ENCODE results near the gene UBQLNL.

UBQLNL gene

GRCh38 chr11:5516599-5516998 lies at the start of gene UBQLNL:
Gene UBQLNL (minus strand): TSS chr11:5516699. CDS start chr11:5516441, 258 bp downstream.
- DNase-seq, result no peak

- DNase-seq, result no peak
These were observed 47.9 kb upstream of the UBQLNL start for GRCh38 chr11:5564259-5565019.

- DNase-seq, result no peak
These were observed 41.3 kb upstream of the UBQLNL start for GRCh38 chr11:5557751-5558150.

- DNase-seq, result no peak
These were observed 40.2 kb upstream of the UBQLNL start for GRCh38 chr11:5556596-5557188.

- no peak for DNase-seq
These were observed 36.8 kb upstream of the UBQLNL start for GRCh38 chr11:5553343-5553742.

GRCh38 chr11:5550440-5551095 lies 34.1 kb upstream of the UBQLNL start:
- DNase-seq, result no peak

GRCh38 chr11:5548440-5548839 lies 31.9 kb upstream of the UBQLNL start, which contains the start of gene OR52H1:
Gene OR52H1 (minus strand): TSS chr11:5548540. CDS start chr11:5545505, 3,035 bp downstream.
- DNase-seq, result no peak

GRCh38 chr11:5547982-5548381 lies 31.5 kb upstream of the UBQLNL start:
- DNase-seq, result no peak

GRCh38 chr11:5546457-5546856 lies 30.0 kb upstream of the UBQLNL start:
- no peak for DNase-seq

GRCh38 chr11:5541427-5541826 lies 24.9 kb upstream of the UBQLNL start:
- no peak for DNase-seq

GRCh38 chr11:5536482-5536881 lies 20.0 kb upstream of the UBQLNL start:
- no peak for DNase-seq

GRCh38 chr11:5534046-5534445 lies 17.5 kb upstream of the UBQLNL start:
- DNase-seq, result no peak

- DNase-seq, result no peak
These were observed 14.7 kb upstream of the UBQLNL start for GRCh38 chr11:5531053-5531831.

- no peak for DNase-seq
These were observed 12.0 kb upstream of the UBQLNL start for GRCh38 chr11:5528495-5528894.

- no peak for DNase-seq
These were observed 11.2 kb upstream of the UBQLNL start for GRCh38 chr11:5527716-5528115.

- no peak for DNase-seq
These were observed 8.3 kb upstream of the UBQLNL start for GRCh38 chr11:5524756-5525155.

GRCh38 chr11:5522308-5522707 lies 5.8 kb upstream of the UBQLNL start:
- DNase-seq, result no peak

GRCh38 chr11:5521540-5521939 lies 5.0 kb upstream of the UBQLNL start:
- DNase-seq, result no peak

GRCh38 chr11:5514841-5515240 lies 1.7 kb downstream of the UBQLNL start:
- DNase-seq, result no peak

GRCh38 chr11:5509803-5510202 lies 6.7 kb downstream of the UBQLNL start, which contains the start of gene UBQLN3:
Gene UBQLN3 (minus strand): TSS chr11:5509957. CDS start chr11:5509558, 399 bp downstream.
- no peak for DNase-seq

- no peak for DNase-seq
These were observed 7.9 kb downstream of the UBQLNL start for GRCh38 chr11:5508605-5509004.

GRCh38 chr11:5507933-5508305 lies 8.6 kb downstream of the UBQLNL start:
- no peak for DNase-seq
